Psoas muscle (tissue), 8 donors: Measurements from ENCODE around the gene BTBD8. TPM values are rescaled to one million over a fixed set of nuclear protein-coding genes. Genes with fewer than 3 reads are reported as not detected.

ENCODE experiments used
- ATAC-seq, 4 donors: fragments of 200-7000 bp; cut with Tn5 transposase; one replicate each; pipeline ENCODE4 v1.9.1; 2020; ENCODE audit warnings: moderate library complexity in 3 of 4, mild to moderate bottlenecking in 2 of 4
- DNase-seq, 2 donors: peaks; one replicate each; pipeline ENCODE4 v3.0.0-alpha.2; 2020
- H3K27ac ChIP-seq: fragments of 200-600 bp; one replicate; pipeline ENCODE4 v1.8.0; 2022
- H3K27me3 ChIP-seq, 3 donors: fragments of 200-600 bp in 1 of 3; one replicate each; pipeline versions ENCODE4 v1.6.1 to v1.8.0; 2013 to 2022; ENCODE audit warnings: low read length in 2 of 3, mild to moderate bottlenecking in 2 of 3, moderate library complexity in 1 of 3; ENCODE audit not compliant: insufficient read depth in 3 of 3
- H3K36me3 ChIP-seq, 2 donors: fragments of 200-600 bp in 1 of 2; one replicate each; pipeline versions ENCODE4 v1.6.1 to v1.8.0; 2013 to 2022; ENCODE audit warnings: low read depth in 1 of 2, mild to moderate bottlenecking in 1 of 2, moderate library complexity in 1 of 2; ENCODE audit not compliant: insufficient read depth in 1 of 2
- H3K4me1 ChIP-seq: fragments of 200-600 bp; one replicate; pipeline ENCODE4 v1.8.0; 2022
- H3K4me3 ChIP-seq: fragments of 200-600 bp; one replicate; pipeline ENCODE4 v1.8.0; 2022; ENCODE audit warnings: mild to moderate bottlenecking
- H3K9me3 ChIP-seq: fragments of 200-600 bp; one replicate; pipeline ENCODE4 v1.8.0; 2022
- CTCF ChIP-seq: fragments of 200-600 bp; IDR thresholded peaks from one replicate; pipeline ENCODE4 v1.8.0; 2022; ENCODE audit warnings: antibody characterized with exemption
- WGBS, 3 donors: extraction: QIAGEN DNeasy Blood & Tissue Kit; methylation state at CpG; one replicate each; pipeline versions ENCODE4 v1.1.6 to v1.1.7; 2013; 5-methylcytosine and 5-hydroxymethylcytosine counted together
- intact Hi-C, 2 donors: fragments of 100-400 bp; cut with DNase I; formaldehyde crosslinking; loops; one replicate each; pipeline versions ENCODE4 v1.11.0 to v1.14.2; 2022
- polyA plus RNA-seq, 3 donors: library from polyadenylated mRNA; stranded (reverse); fragments of 200-250 nt; gene quantifications; one replicate each; pipeline ENCODE4 v1.2.3, GENCODE V29; 2013
- total RNA-seq, 4 donors: library from RNA; stranded (reverse); fragmentation: NEBNext Ultra II Directional in 2 of 4; extraction: Animal tissue kit (Norgen Biotek cat#: 25700) in 2 of 4; gene quantifications; one replicate each; pipeline versions ENCODE4 v1.2.1 to v1.2.4, GENCODE V29; 2021 to 2023
- donor health status: healthy with polysubstance abuse.
- donor health status: DM: no; HTN: no; CAD: no; lungs with moderate emphysema.
- donor health status: Bipolar disorder and iron deficiency.
- donor health status: healthy.
- donor health status: DM: yes; HTN: yes; CAD: no.
- donor health status: DM: no; HTN: no; CAD: no.
- donor health status: DM: no; HTN: no; CAD: no.
- donor health status: DM: yes; HTN: yes; CAD: no.

Gene BTBD8
- total and polyA plus RNA-seq, 7 donors, result 0.31 to 4.3 (median 0.61) TPM

- 100% methylated on average over 1 of the region's 1 CpG for WGBS, 3 donors
- DNase-seq (no peak), ATAC-seq (no peak)
- peaks cover 3% of the 10 kb centered on the region for H3K4me1 ChIP-seq
- no peak for TF ChIP-seq CTCF
- intact Hi-C loops, result no loop called here
- no peak overlapping the region for H3K27ac ChIP-seq
- no peak overlapping the region for H3K4me3 ChIP-seq
- peaks cover 20% of the 10 kb centered on the region for H3K9me3 ChIP-seq
- H3K36me3 ChIP-seq, result peaks cover 0 to 7% of the 10 kb centered on the region in 2 donors
- no peaks in the 10 kb centered on the region for H3K27me3 ChIP-seq
Measured at GRCh38 chr1:92084651-92085050, 4.5 kb downstream of the BTBD8 start.

GRCh38 chr1:92085727-92086126, 5.6 kb downstream of the BTBD8 start:
- Histone ChIP-seq H3K27ac (no peak overlapping the region), H3K4me1 (peaks cover 3% of the 10 kb centered on the region), H3K4me3 (no peak overlapping the region), H3K36me3 (peaks cover 0 to 8% of the 10 kb centered on the region in 2 donors), H3K27me3 (no peaks in the 10 kb centered on the region), H3K9me3 (peaks cover 20% of the 10 kb centered on the region)
- DNase-seq (no peak), ATAC-seq (no peak)
- TF ChIP-seq CTCF, result no peak
- intact Hi-C loops, result no loop called here
- WGBS, 3 donors, result 94 to 95% (median 95%) methylated on average over 4 of the region's 4 CpGs

- intact Hi-C loops, result no loop called here
- peaks cover 20% of the 10 kb centered on the region for H3K9me3 ChIP-seq
- ATAC-seq (no peak), DNase-seq (no peak)
- H3K27me3 ChIP-seq, result no peaks in the 10 kb centered on the region
- H3K4me1 ChIP-seq, result no peaks in the 10 kb centered on the region
- TF ChIP-seq CTCF, result no peak
- no peak overlapping the region for H3K27ac ChIP-seq
- 64 to 85% (median 72%) methylated on average over 1 of the region's 1 CpG for WGBS, 3 donors
- peaks cover 0 to 8% of the 10 kb centered on the region in 2 donors for H3K36me3 ChIP-seq
- no peak overlapping the region for H3K4me3 ChIP-seq
Measured at GRCh38 chr1:92087542-92087941, 7.4 kb downstream of the BTBD8 start.

- H3K4me3 ChIP-seq, result no peak overlapping the region
- 94 to 98% (median 95%) methylated on average over 5 of the region's 5 CpGs for WGBS, 3 donors
- no peak overlapping the region for H3K27ac ChIP-seq
- no peaks in the 10 kb centered on the region for H3K4me1 ChIP-seq
- DNase-seq (no peak), ATAC-seq (no peak)
- intact Hi-C loops, result no loop called here
- H3K9me3 ChIP-seq, result peaks cover 3% of the 10 kb centered on the region
- H3K36me3 ChIP-seq, result peaks cover 0 to 8% of the 10 kb centered on the region in 2 donors
- TF ChIP-seq CTCF, result no peak
- H3K27me3 ChIP-seq, result no peaks in the 10 kb centered on the region
Measured at GRCh38 chr1:92091625-92092024, 11.5 kb downstream of the BTBD8 start.

DNA sequence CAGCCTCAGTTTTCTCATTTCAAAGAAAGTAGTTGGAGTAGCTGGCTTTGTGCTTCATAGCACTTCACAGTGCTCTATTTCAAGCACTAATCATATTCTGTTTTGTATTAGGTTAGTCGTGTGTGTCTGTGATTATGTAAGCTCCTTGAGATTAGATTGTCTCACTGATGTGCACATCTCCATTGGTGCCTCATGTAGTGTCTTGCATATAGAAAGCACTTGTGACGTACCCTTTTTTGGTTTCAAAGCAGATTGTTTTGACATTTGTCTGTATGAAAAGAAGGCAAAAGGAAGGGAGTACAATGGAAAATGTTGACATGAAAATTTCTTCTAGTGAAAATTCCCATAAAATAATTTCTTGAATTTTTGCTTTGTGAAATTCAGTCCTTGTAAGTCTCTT, 13.9 kb downstream of the BTBD8 start:
- DNase-seq (no peak), ATAC-seq (no peak)
- Histone ChIP-seq H3K36me3 (peaks cover 0 to 7% of the 10 kb centered on the region in 2 donors), H3K4me3 (no peak overlapping the region), H3K4me1 (no peaks in the 10 kb centered on the region), H3K9me3 (no peaks in the 10 kb centered on the region), H3K27me3 (no peaks in the 10 kb centered on the region), H3K27ac (no peak overlapping the region)
- TF ChIP-seq CTCF, result no peak
- WGBS, 3 donors, result 72 to 90% (median 85%) methylated on average over 2 of the region's 2 CpGs
- intact Hi-C loops, result no loop called here
